ENCODE data around the gene HTR2C.

DNA sequence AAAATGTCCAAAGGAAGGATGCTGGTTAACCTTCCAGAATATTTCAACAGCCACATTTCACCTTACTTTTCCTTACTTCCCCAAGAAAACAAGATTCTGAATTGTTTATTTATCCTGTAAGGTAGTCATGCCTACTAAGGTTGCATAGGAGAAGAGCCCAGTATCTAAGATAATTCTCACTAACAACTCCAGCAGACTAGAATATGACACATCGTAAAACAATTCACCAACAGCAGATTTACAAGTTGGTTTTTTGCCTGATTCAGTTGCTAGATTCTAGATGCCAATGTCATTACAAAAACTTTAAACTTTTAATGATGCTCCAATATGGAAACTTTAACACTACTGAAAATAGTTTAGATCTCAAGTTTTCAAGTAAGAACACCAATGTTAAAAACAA lies 257.2 kb downstream of the HTR2C start:
- TF ChIP-seq, protein P1, sequence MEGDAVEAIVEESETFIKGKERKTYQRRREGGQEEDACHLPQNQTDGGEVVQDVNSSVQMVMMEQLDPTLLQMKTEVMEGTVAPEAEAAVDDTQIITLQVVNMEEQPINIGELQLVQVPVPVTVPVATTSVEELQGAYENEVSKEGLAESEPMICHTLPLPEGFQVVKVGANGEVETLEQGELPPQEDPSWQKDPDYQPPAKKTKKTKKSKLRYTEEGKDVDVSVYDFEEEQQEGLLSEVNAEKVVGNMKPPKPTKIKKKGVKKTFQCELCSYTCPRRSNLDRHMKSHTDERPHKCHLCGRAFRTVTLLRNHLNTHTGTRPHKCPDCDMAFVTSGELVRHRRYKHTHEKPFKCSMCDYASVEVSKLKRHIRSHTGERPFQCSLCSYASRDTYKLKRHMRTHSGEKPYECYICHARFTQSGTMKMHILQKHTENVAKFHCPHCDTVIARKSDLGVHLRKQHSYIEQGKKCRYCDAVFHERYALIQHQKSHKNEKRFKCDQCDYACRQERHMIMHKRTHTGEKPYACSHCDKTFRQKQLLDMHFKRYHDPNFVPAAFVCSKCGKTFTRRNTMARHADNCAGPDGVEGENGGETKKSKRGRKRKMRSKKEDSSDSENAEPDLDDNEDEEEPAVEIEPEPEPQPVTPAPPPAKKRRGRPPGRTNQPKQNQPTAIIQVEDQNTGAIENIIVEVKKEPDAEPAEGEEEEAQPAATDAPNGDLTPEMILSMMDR (IDR thresholded peaks at IDR 0.05): no peak
- TF ChIP-seq POLR2A (IDR thresholded peaks at IDR 0.05): no peak

Data from uterus (tissue), 2 donors.